H9 (cell line): ENCODE measurements around the gene PITPNB. TPM values are rescaled to one million over a fixed set of nuclear protein-coding genes. Genes with fewer than 3 reads are reported as not detected.

ENCODE experiments used
- DNase-seq: peaks from one replicate; pipeline ENCODE4 v3.0.0-alpha.2; 2017
- H2AFZ ChIP-seq: one replicate; pipeline ENCODE4 v1.6.1; 2013; ENCODE audit warnings: mild to moderate bottlenecking, low read length, control low read depth, moderate library complexity
- H2AK5ac ChIP-seq: 2 replicates; pipeline ENCODE4 v1.6.1; 2013; ENCODE audit warnings: low read length, control low read depth, mixed read lengths; ENCODE audit not compliant: insufficient read length
- H2BK120ac ChIP-seq: one replicate; pipeline ENCODE4 v1.6.1; 2013; ENCODE audit warnings: low read depth, mild to moderate bottlenecking, low read length, control low read depth, inconsistent platforms; ENCODE audit not compliant: poor library complexity, severe bottlenecking
- H2BK12ac ChIP-seq: 2 replicates; pipeline ENCODE4 v1.6.1; 2013; ENCODE audit warnings: low read length, control low read depth, mixed read lengths, low read depth; ENCODE audit not compliant: insufficient read length
- H2BK15ac ChIP-seq: 2 replicates; pipeline ENCODE4 v1.6.1; 2013; ENCODE audit warnings: low read depth, low read length, control low read depth
- H2BK20ac ChIP-seq: one replicate; pipeline ENCODE4 v1.6.1; 2013; ENCODE audit warnings: low read depth, mild to moderate bottlenecking, low read length, control low read depth, inconsistent platforms; ENCODE audit not compliant: poor library complexity, severe bottlenecking
- H2BK5ac ChIP-seq: 2 replicates; pipeline ENCODE4 v1.6.1; 2013; ENCODE audit warnings: low read length, control low read depth, mixed read lengths; ENCODE audit not compliant: insufficient read length
- H3K14ac ChIP-seq: 2 replicates; pipeline ENCODE4 v1.6.1; 2013; ENCODE audit warnings: low read length, control low read depth; ENCODE audit not compliant: insufficient read depth
- H3K18ac ChIP-seq: 2 replicates; pipeline ENCODE4 v1.6.1; 2013; ENCODE audit warnings: low read depth, mild to moderate bottlenecking, mixed read lengths, low read length, control low read depth; ENCODE audit not compliant: insufficient read length
- H3K23ac ChIP-seq: 2 replicates; pipeline ENCODE4 v1.6.1; 2013; ENCODE audit warnings: low read length, control low read depth, mixed read lengths, low read depth; ENCODE audit not compliant: insufficient read length
- H3K23me2 ChIP-seq: 2 replicates; pipeline ENCODE4 v1.6.1; 2013; ENCODE audit warnings: low read depth, mild to moderate bottlenecking, mixed read lengths, low read length, control low read depth; ENCODE audit not compliant: insufficient read length, poor library complexity, severe bottlenecking
- H3K27ac ChIP-seq: 2 replicates; pipeline ENCODE4 v1.5.1; 2013; ENCODE audit warnings: low read length, control low read depth, mixed read lengths, low read depth; ENCODE audit not compliant: insufficient read length
- H3K27me3 ChIP-seq: 2 replicates; pipeline ENCODE4 v1.6.1; 2013; ENCODE audit warnings: low read length, control low read depth, inconsistent platforms; ENCODE audit not compliant: insufficient read depth
- H3K4ac ChIP-seq: 2 replicates; pipeline ENCODE4 v1.6.1; 2013; ENCODE audit warnings: low read depth, mild to moderate bottlenecking, control low read depth, inconsistent platforms, low read length, moderate library complexity
- H3K4me1 ChIP-seq: 2 replicates; pipeline ENCODE4 v1.6.1; 2013; ENCODE audit warnings: low read length, control low read depth, inconsistent platforms; ENCODE audit not compliant: insufficient read depth
- H3K4me2 ChIP-seq: 2 replicates; pipeline ENCODE4 v1.6.1; 2013; ENCODE audit warnings: low read length, control low read depth, mixed read lengths; ENCODE audit not compliant: insufficient read length, insufficient read depth
- H3K56ac ChIP-seq: 2 replicates; pipeline ENCODE4 v1.6.1; 2013; ENCODE audit warnings: low read depth, mild to moderate bottlenecking, mixed read lengths, low read length, control low read depth; ENCODE audit not compliant: insufficient read length
- H3K79me1 ChIP-seq: 2 replicates; pipeline ENCODE4 v1.6.1; 2013; ENCODE audit warnings: low read depth, mild to moderate bottlenecking, moderate library complexity, low read length, control low read depth, inconsistent platforms; ENCODE audit not compliant: insufficient read depth, poor library complexity, severe bottlenecking
- H3K79me2 ChIP-seq: 2 replicates; pipeline ENCODE4 v1.6.1; 2013; ENCODE audit warnings: low read length, control low read depth, inconsistent platforms; ENCODE audit not compliant: insufficient read depth
- H3K9ac ChIP-seq: 2 replicates; pipeline ENCODE4 v1.6.1; 2013; ENCODE audit warnings: low read length, control low read depth, mixed read lengths; ENCODE audit not compliant: insufficient read length; ENCODE audit errors: extremely low read depth
- H3K9me3 ChIP-seq: one replicate; pipeline ENCODE4 v1.6.1; 2013; ENCODE audit warnings: low read depth, low read length, inconsistent platforms; ENCODE audit not compliant: control insufficient read depth
- H3T11ph ChIP-seq: one replicate; pipeline ENCODE4 v1.6.1; 2013; ENCODE audit warnings: mild to moderate bottlenecking, low read length, control low read depth, inconsistent platforms
- H4K20me1 ChIP-seq: one replicate; pipeline ENCODE4 v1.6.1; 2013; ENCODE audit not compliant: control insufficient read depth, insufficient read length, insufficient read depth
- H4K5ac ChIP-seq: 2 replicates; pipeline ENCODE4 v1.6.1; 2013; ENCODE audit warnings: low read depth, mild to moderate bottlenecking, mixed read lengths, low read length, control low read depth; ENCODE audit not compliant: insufficient read length
- H4K8ac ChIP-seq: replicated peaks from 2 replicates; pipeline ENCODE4 v1.6.1; 2013; ENCODE audit warnings: low read length, control low read depth, mixed read lengths, low read depth; ENCODE audit not compliant: insufficient read length
- H4K91ac ChIP-seq: 2 replicates; pipeline ENCODE4 v1.6.1; 2013; ENCODE audit warnings: low read depth, mild to moderate bottlenecking, moderate library complexity, mixed read lengths, low read length, control low read depth; ENCODE audit not compliant: insufficient read length
- H3K27ac Mint-ChIP-seq, 3 experiments: 2 replicates in 2 of 3; 3 replicates in 1 of 3; pipeline ENCODE4 v1.8.0; 2020 to 2021; ENCODE audit warnings: mixed read lengths in 3 of 3, mild to moderate bottlenecking in 1 of 3, moderate library complexity in 1 of 3
- H3K27me3 Mint-ChIP-seq: 2 replicates; pipeline ENCODE4 v1.8.0; 2021; ENCODE audit warnings: low read depth, mild to moderate bottlenecking, moderate library complexity, mixed read lengths
- H3K36me3 Mint-ChIP-seq, 3 experiments: 2 replicates in 2 of 3; 3 replicates in 1 of 3; pipeline ENCODE4 v1.8.0; 2020 to 2021; ENCODE audit warnings: low read depth in 3 of 3, mixed read lengths in 3 of 3; ENCODE audit not compliant: insufficient read depth in 1 of 3
- H3K4me1 Mint-ChIP-seq, 2 experiments: 2 replicates each; pipeline ENCODE4 v1.8.0; 2020; ENCODE audit warnings: mixed read lengths in 2 of 2
- H3K4me3 Mint-ChIP-seq, 2 experiments: 2 replicates in 1 of 2; 3 replicates in 1 of 2; pipeline ENCODE4 v1.8.0; 2020 to 2021; ENCODE audit warnings: mild to moderate bottlenecking in 2 of 2, mixed read lengths in 2 of 2, moderate library complexity in 1 of 2
- H3K9me3 Mint-ChIP-seq, 2 experiments: 2 replicates in 1 of 2; 3 replicates in 1 of 2; pipeline ENCODE4 v1.8.0; 2020; ENCODE audit warnings: mild to moderate bottlenecking in 2 of 2, mixed read lengths in 2 of 2, moderate library complexity in 1 of 2
- CTCF ChIP-seq: fragments of 200-600 bp; sonication (generic); conservative IDR thresholded peaks from 3 replicates; pipeline ENCODE4 v1.8.0; 2021; ENCODE audit warnings: antibody characterized with exemption, mild to moderate bottlenecking
- WGBS: extraction: QIAGEN DNeasy Blood & Tissue Kit; methylation state at CpG from one replicate; pipeline ENCODE4 v1.1.7; 2013; ENCODE audit warnings: missing lambda C conversion rate, low lambda C conversion rate, mixed read lengths; ENCODE audit not compliant: insufficient read length; ENCODE audit errors: extremely low coverage; 5-methylcytosine and 5-hydroxymethylcytosine counted together
- total RNA-seq: library from RNA; stranded (reverse); gene quantifications from 2 replicates; pipeline ENCODE4 v1.2.1, GENCODE V29; 2021

PITPNB gene
- total RNA-seq, 1 experiment from 2014 or later = 106 TPM

- WGBS = no CpG with 5 or more reads among the region's 1 CpG
- Histone ChIP-seq H3K14ac (no peak overlapping the region), H3K4me2 (no peak overlapping the region), H2BK15ac (no peak overlapping the region), H3T11ph (no peak overlapping the region), H3K27ac (no peak overlapping the region), H3K9me3 (no peaks in the 10 kb centered on the region), H4K91ac (no peak overlapping the region), H3K79me2 (no peaks in the 10 kb centered on the region), H3K56ac (no peak overlapping the region), H3K79me1 (peaks cover 2% of the 10 kb centered on the region), H3K9ac (no peak overlapping the region), H3K23me2 (no peaks in the 10 kb centered on the region), H3K4ac (no peak overlapping the region), H3K23ac (no peak overlapping the region), H2AK5ac (no peak overlapping the region), H4K5ac (no peak overlapping the region), H2AFZ (no peak overlapping the region), H4K20me1 (no peaks in the 10 kb centered on the region), H2BK5ac (no peak overlapping the region), H4K8ac (no peak overlapping the region), H3K4me1 (peaks cover 3% of the 10 kb centered on the region; the same call in 1 of the 2 replicates), H2BK120ac (no peak overlapping the region), H3K27me3 (no peaks in the 10 kb centered on the region), H2BK20ac (no peak overlapping the region), H2BK12ac (no peak overlapping the region), H3K18ac (no peak overlapping the region)
- Mint-ChIP-seq H3K4me3 (no peak overlapping the region), H3K4me1 (peaks cover 27 to 28% of the 10 kb centered on the region in 2 experiments), H3K36me3 (peaks cover 20 to 63% (median 41%) of the 10 kb centered on the region in 3 experiments; a peak in 6 of 7 replicates), H3K9me3 (no peaks in the 10 kb centered on the region), H3K27me3 (no peaks in the 10 kb centered on the region), H3K27ac (peak overlapping the region in 1 of 3 experiments; percentile 38; a peak in 1 of 7 replicates)
- no peak for TF ChIP-seq CTCF
- no peak for DNase-seq
These were observed 30.7 kb downstream of the PITPNB start for GRCh38 chr22:27888310-27888709.
